Spleen (tissue), 7 donors: ENCODE results near the gene KRT10.

Experiments used
- CTCF ChIP-seq, 11 experiments: fragments of 200-600 bp in 7 of 11; fragments of 450-650 bp in 4 of 11; sonication (generic) in 4 of 11; IDR thresholded peaks in 8 of 11; conservative IDR thresholded peaks in 3 of 11; 1 replicate in 7 of 11; 2 replicates in 4 of 11; pipeline versions ENCODE4 v1.4.0 to v1.8.0; 2016 to 2021; ENCODE audit warnings: antibody characterized with exemption in 11 of 11, inconsistent platforms in 4 of 11, mild to moderate bottlenecking in 1 of 11
- POLR2A ChIP-seq, 3 donors: fragments of 450-650 bp; IDR thresholded peaks; one replicate each; pipeline ENCODE4 v1.5.1; 2017; ENCODE audit warnings: antibody characterized with exemption in 3 of 3, mild to moderate bottlenecking in 1 of 3
- POLR2AphosphoS5 ChIP-seq, 3 donors: sonication (generic); formaldehyde crosslinking; IDR thresholded peaks; one replicate each; pipeline ENCODE4 v1.5.1; 2017; ENCODE audit warnings: antibody characterized with exemption in 3 of 3
- donor health status: DM: no; HTN: no; CAD: no; lungs with moderate emphysema.
- donor health status: DM: no; HTN: no; CAD: no.
- donor health status: DM: no; HTN: no; CAD: no.

- TF ChIP-seq CTCF (IDR thresholded peaks at IDR 0.05 in 8 of 11, conservative IDR thresholded peaks at IDR 0.05 in 3 of 11) (peak in 1 of 11 experiments; percentile 21), POLR2A (IDR thresholded peaks at IDR 0.05) (no peak), POLR2AphosphoS5 (IDR thresholded peaks at IDR 0.05) (no peak)
These were observed 40.7 kb upstream of the KRT10 start for GRCh38 chr17:40862985-40863733.
